KBM-7 (cell line): ENCODE results near the gene RNF150.
"Not testable (repeated sequence)": the region's sequence is repeated elsewhere in the genome, so short reads cannot be mapped to it uniquely, and the experiment has no call there.

Experiments used
- DNase-seq: peaks from one replicate; pipeline ENCODE4 v3.0.0-alpha.2; 2015
- in situ Hi-C: fragments of 300-500 bp; cut with MboI; formaldehyde crosslinking; loops from 2 replicates; pipeline ENCODE4 v1.14.3; 2020; ENCODE audit warnings: low sequenced_read_pairs, low pct_unique_long_range_greater_than_20kb, mixed read lengths

RNF150 gene

GRCh38 chr4:140819610-140820009, 313.7 kb downstream of the RNF150 start:
- in situ Hi-C loops, result no loop called here
- no peak for DNase-seq

- DNase-seq, result no peak
- in situ Hi-C loops, result no loop called here
Observed at GRCh38 chr4:140818433-140818832, 314.8 kb downstream of the RNF150 start.

- DNase-seq, result no peak
- in situ Hi-C loops, result no loop called here
Observed at GRCh38 chr4:140816806-140817510, 316.3 kb downstream of the RNF150 start.

- no peak for DNase-seq
- in situ Hi-C loops, result no loop called here
Observed at GRCh38 chr4:140813804-140814203, 319.5 kb downstream of the RNF150 start.

DNA sequence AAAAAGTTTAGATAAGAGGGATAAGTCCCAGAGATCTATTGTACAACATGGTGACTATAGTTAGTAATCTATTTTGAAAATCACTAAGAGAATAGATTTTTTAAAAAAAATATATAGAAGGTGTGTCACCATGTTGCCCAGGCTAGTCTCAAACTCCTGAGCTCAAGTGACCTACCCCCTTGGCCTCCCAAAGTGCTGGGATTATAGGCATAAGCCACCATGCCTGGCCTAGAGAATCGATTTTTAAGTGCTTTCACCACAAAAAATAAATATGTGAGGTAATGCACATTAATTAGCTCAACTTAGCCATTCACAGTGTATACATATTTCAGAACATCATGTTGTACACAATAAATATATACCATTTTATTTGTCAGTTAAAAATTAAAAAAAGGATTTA, 320.4 kb downstream of the RNF150 start:
- in situ Hi-C loops, result no loop called here

DNA sequence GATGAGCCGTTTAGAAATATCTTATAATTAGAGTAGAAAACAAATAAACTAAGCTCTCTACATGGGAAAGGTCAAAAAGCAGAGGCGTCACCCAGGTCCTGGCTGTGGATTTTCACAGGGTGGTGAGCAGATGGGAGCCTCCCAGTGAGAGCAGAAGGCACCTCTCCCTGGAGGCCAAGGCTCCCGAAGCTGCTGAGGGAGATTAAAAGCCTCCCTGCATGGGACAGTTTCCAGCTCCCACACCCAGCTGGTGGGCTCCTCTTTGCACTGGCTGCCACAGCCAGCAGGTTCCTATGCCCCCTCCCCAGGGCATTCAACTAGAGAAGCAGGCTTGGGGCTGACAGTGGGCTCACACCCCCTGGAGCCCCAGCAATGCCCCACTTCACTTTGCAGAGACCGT, 321.8 kb downstream of the RNF150 start:
- DNase-seq, result no peak

More for the DNA sequence above, 320.4 kb downstream of the RNF150 start:
- no peak for DNase-seq

GRCh38 chr4:140810591-140811169, 322.6 kb downstream of the RNF150 start:
- DNase-seq, in situ Hi-C loops: not testable (repeated sequence)

More for the DNA sequence above, 321.8 kb downstream of the RNF150 start:
- in situ Hi-C loops, result no loop called here
